Measurements from ENCODE around the gene PLEK. TPM values are rescaled to one million over a fixed set of nuclear protein-coding genes. Genes with fewer than 3 reads are reported as not detected.

PLEK gene
- total RNA-seq, 1 donor from 2014 or later: not detected

DNA sequence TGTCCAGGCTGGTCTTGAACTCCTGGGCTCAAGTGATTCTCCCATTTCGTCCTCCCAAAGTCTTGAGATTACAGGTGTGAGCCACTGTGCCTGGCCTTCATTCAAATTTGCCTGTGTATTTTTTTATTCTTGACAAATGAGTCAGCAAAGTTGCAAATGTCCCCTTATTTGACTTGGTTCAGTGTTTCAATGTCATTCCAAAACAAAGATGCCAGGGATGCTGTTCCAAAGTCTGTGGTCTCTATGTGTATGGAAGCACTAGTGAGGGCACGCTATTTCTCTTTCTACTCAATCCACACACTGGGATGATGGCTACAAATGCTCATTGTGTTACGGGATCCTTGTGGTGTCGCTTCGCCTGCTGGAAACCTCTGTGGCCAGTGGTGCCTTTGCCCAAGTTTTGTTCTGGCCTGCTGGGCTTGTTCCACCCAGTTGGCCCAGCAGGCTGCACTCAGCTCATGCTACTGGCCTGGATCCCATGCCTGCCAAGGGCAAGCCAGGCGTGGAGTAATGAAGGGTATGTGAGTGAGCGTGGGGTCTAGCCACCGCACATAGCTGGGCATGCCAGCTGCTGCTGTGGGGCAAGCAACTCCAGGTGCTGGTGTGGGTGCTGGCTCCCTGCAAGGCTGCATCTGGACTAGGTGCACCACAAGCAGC, 66.4 kb downstream of the PLEK start:
- Histone ChIP-seq H3K4me3 (ENCODE audit: low read depth, low read length) (no peak overlapping the region), H3K27me3 (ENCODE audit: control insufficient read depth, insufficient read depth, low read length) (peaks cover 2% of the 10 kb centered on the region), H3K36me3 (ENCODE audit: control insufficient read depth, insufficient read depth, low read length) (no peaks in the 10 kb centered on the region)
- DNase-seq (ENCODE audit: low read depth): no peak
- TF ChIP-seq, protein P1, sequence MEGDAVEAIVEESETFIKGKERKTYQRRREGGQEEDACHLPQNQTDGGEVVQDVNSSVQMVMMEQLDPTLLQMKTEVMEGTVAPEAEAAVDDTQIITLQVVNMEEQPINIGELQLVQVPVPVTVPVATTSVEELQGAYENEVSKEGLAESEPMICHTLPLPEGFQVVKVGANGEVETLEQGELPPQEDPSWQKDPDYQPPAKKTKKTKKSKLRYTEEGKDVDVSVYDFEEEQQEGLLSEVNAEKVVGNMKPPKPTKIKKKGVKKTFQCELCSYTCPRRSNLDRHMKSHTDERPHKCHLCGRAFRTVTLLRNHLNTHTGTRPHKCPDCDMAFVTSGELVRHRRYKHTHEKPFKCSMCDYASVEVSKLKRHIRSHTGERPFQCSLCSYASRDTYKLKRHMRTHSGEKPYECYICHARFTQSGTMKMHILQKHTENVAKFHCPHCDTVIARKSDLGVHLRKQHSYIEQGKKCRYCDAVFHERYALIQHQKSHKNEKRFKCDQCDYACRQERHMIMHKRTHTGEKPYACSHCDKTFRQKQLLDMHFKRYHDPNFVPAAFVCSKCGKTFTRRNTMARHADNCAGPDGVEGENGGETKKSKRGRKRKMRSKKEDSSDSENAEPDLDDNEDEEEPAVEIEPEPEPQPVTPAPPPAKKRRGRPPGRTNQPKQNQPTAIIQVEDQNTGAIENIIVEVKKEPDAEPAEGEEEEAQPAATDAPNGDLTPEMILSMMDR (IDR thresholded peaks at IDR 0.05; ENCODE audit: insufficient read depth, low read length, poor library complexity, severe bottlenecking): no peak

DNA sequence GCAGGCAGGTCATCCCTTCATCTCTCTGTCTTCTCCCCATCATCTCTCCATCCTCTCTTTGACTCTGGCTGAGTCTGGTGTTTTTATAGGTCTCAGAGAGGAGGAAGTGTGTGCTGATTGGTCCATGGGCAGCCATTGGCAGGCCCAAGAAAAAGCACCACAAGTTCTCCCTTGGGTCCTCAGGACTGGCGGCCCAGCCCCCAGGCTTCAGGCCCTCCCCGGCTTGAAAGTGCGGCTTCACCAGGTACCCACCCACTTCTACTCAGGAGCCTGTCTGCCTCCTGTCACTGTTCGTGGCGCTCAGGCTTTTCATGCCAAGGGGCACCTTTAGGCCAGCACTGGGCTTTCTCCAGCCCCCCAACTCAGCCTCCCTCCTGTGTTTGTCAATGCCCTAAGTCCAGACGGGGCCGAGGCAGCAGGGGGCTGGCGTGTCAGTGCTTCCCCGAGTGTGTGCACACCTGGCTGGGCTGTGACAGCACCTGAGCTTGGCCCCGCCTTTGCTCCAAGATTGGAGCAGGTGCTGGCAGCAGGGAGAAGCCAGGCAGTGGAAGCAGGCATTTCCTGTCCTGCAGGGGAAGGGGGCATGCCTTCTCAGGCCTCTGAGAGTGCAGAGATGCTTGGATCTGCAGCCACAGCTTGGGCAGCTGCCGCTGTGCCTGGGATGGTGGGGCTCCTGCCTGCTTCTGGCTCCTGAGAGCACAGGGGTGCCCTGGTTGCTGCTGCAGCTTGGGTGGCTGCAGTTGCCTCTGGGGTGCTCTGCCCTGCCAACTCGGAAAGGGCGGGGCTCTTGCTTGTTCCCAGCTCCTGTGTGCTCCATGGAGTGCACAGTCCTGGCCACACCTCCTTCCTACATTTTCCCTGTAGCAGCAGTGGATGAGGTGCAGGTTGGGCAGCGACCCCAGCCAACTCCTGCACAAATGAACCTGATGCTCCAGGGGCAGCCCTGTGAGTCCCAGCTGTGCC, 67.9 kb downstream of the PLEK start:
- no peak for DNase-seq (ENCODE audit: low read depth)
- H3K36me3 ChIP-seq (ENCODE audit: control insufficient read depth, insufficient read depth, low read length): no peaks in the 10 kb centered on the region

DNA sequence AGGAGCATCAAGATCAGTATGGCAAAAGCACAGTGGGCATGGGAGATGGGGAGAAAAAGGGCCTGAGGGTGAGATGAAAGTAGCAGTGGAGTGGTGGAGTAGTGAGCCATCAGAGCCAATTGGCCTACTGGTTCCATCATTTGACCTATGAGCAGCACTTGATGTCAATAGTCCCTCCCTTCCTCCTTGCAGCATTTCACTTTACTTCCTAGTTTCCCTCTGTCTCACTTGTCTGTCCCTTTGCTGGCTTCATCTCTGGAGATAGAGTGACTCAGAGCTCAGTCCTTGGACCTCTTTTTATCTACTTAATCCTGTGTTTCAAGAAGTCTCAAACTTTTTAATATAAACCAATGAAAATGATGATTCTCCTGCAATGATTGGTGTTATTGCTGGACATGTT, 69.9 kb downstream of the PLEK start:
- Histone ChIP-seq H3K4me3 (ENCODE audit: low read depth, low read length) (no peak overlapping the region), H3K36me3 (ENCODE audit: control insufficient read depth, insufficient read depth, low read length) (no peaks in the 10 kb centered on the region), H3K27me3 (ENCODE audit: control insufficient read depth, insufficient read depth, low read length) (peaks cover 2% of the 10 kb centered on the region)
- TF ChIP-seq, protein P1 (IDR thresholded peaks at IDR 0.05; ENCODE audit: insufficient read depth, low read length, poor library complexity, severe bottlenecking): no peak
- DNase-seq (ENCODE audit: low read depth): no peak

More for the DNA sequence above, 67.9 kb downstream of the PLEK start:
- Histone ChIP-seq H3K4me3 (ENCODE audit: low read depth, low read length) (no peak overlapping the region), H3K27me3 (ENCODE audit: control insufficient read depth, insufficient read depth, low read length) (peaks cover 2% of the 10 kb centered on the region)
- TF ChIP-seq, protein P1 (IDR thresholded peaks at IDR 0.05; ENCODE audit: insufficient read depth, low read length, poor library complexity, severe bottlenecking): no peak

DNA sequence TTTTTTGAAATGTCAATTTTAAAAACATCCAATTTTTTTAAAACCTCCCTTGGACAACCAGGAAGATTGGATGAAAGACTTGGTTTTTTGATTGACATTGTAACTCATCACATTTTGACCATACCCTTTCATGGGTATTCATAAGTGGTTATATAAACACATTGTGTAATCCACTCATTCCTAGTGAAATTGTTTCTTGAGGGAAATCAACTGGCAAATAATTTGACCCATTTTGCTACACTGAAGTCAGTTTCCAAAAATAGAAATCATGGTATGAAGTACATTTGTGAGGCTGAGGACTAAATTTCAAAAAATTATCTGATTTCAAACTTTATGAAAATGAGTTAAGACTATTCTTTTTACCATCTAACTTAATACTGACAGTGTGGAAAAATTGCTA, 70.5 kb downstream of the PLEK start:
- H3K36me3 ChIP-seq (ENCODE audit: control insufficient read depth, insufficient read depth, low read length): no peaks in the 10 kb centered on the region
- H3K27me3 ChIP-seq (ENCODE audit: control insufficient read depth, insufficient read depth, low read length): peaks cover 2% of the 10 kb centered on the region
- TF ChIP-seq, protein P1 (IDR thresholded peaks at IDR 0.05; ENCODE audit: insufficient read depth, low read length, poor library complexity, severe bottlenecking): no peak
- DNase-seq (ENCODE audit: low read depth): no peak
- no peak overlapping the region for H3K4me3 ChIP-seq (ENCODE audit: low read depth, low read length)

DNA sequence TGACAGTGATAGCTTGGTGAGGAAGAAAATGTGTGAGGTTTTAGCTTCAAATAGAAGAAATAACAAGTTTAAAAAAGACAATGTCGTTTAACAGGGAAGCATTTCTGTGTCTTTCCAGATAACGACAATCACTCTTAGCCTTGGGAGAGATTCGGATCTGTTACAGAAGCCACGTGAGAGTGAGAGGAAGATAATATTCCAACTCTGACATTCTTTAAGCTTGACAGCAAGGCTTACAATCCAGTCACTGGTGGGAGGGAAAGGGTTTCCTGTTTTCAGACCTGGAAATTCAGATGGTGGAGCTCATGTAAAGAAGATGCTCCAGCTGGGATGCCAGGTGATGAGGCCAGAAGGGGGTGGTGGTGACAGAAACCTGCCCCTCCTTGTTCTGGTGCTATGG, 71.2 kb downstream of the PLEK start:
- DNase-seq (ENCODE audit: low read depth): no peak
- TF ChIP-seq, protein P1 (IDR thresholded peaks at IDR 0.05; ENCODE audit: insufficient read depth, low read length, poor library complexity, severe bottlenecking): no peak
- Histone ChIP-seq H3K27me3 (ENCODE audit: control insufficient read depth, insufficient read depth, low read length) (peaks cover 2% of the 10 kb centered on the region), H3K36me3 (ENCODE audit: control insufficient read depth, insufficient read depth, low read length) (no peaks in the 10 kb centered on the region), H3K4me3 (ENCODE audit: low read depth, low read length) (no peak overlapping the region)

Measured in kidney epithelial cell (primary cell).